ENCODE measurements around the gene EFCAB6.

GRCh38 chr22:43682851-43683250, 129.3 kb downstream of the EFCAB6 start:
- TF ChIP-seq, protein P1, sequence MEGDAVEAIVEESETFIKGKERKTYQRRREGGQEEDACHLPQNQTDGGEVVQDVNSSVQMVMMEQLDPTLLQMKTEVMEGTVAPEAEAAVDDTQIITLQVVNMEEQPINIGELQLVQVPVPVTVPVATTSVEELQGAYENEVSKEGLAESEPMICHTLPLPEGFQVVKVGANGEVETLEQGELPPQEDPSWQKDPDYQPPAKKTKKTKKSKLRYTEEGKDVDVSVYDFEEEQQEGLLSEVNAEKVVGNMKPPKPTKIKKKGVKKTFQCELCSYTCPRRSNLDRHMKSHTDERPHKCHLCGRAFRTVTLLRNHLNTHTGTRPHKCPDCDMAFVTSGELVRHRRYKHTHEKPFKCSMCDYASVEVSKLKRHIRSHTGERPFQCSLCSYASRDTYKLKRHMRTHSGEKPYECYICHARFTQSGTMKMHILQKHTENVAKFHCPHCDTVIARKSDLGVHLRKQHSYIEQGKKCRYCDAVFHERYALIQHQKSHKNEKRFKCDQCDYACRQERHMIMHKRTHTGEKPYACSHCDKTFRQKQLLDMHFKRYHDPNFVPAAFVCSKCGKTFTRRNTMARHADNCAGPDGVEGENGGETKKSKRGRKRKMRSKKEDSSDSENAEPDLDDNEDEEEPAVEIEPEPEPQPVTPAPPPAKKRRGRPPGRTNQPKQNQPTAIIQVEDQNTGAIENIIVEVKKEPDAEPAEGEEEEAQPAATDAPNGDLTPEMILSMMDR (IDR thresholded peaks at IDR 0.05; ENCODE audit: extremely low read depth in 1 of 2, insufficient read depth in 1 of 2, low read depth in 1 of 2, low read length in 2 of 2): no peak
- no peak for TF ChIP-seq POLR2AphosphoS5 (IDR thresholded peaks at IDR 0.05; ENCODE audit: insufficient read depth, low read depth, low read length)
- TF ChIP-seq, protein P2, sequence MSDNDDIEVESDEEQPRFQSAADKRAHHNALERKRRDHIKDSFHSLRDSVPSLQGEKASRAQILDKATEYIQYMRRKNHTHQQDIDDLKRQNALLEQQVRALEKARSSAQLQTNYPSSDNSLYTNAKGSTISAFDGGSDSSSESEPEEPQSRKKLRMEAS (IDR thresholded peaks at IDR 0.05; ENCODE audit: insufficient read depth, insufficient read length): no peak
- no peak for TF ChIP-seq EZH2 (IDR thresholded peaks at IDR 0.05; ENCODE audit: borderline replicate concordance, low read depth, low read length, severe bottlenecking)
- TF ChIP-seq MYC (IDR thresholded peaks at IDR 0.05; ENCODE audit: low read depth, low read length): no peak
- TF ChIP-seq GATA2 (IDR thresholded peaks at IDR 0.05; ENCODE audit: insufficient read depth, insufficient read length, low read depth, low read length): no peak
- TF ChIP-seq POLR2A (IDR thresholded peaks at IDR 0.05; ENCODE audit: low read depth, low read length): no peak
- TF ChIP-seq JUN (IDR thresholded peaks at IDR 0.05; ENCODE audit: borderline replicate concordance, insufficient read depth, insufficient read length, low read depth): no peak
- TF ChIP-seq FOS (IDR thresholded peaks at IDR 0.05; ENCODE audit: borderline replicate concordance, insufficient read depth, low read length): no peak

Data from endothelial cell of umbilical vein (primary cell).